Measurements from ENCODE around the gene SIX2. TPM values are rescaled to one million over a fixed set of nuclear protein-coding genes. Genes with fewer than 3 reads are reported as not detected.

The SIX2 gene
- total and polyA plus RNA-seq, 2 of the 8 experiments (the other 6 are each of a cell fraction or from before 2014, with no cell fraction given), result 0.47 to 1.0 TPM

- no peak for TF ChIP-seq MAFK (IDR thresholded peaks at IDR 0.05; ENCODE audit: low read depth, low read length)
- no peak for TF ChIP-seq BCL11A (IDR thresholded peaks at IDR 0.05; ENCODE audit: low read depth in 2 of 2, low read length in 2 of 2)
- TF ChIP-seq MAX (IDR thresholded peaks at IDR 0.05), result peak; percentile 97
- no peak for TF ChIP-seq NRF1 (IDR thresholded peaks at IDR 0.05; ENCODE audit: low read depth, low read length)
- no peak for TF ChIP-seq POLR2A (IDR thresholded peaks at IDR 0.05; ENCODE audit: control extremely low read depth in 1 of 2, low read depth in 2 of 2, low read length in 2 of 2)
- TF ChIP-seq CHD7 (IDR thresholded peaks at IDR 0.05; ENCODE audit: insufficient replicate concordance, low read length), result no peak
- no peak for TF ChIP-seq KDM1A (IDR thresholded peaks at IDR 0.05; ENCODE audit: borderline replicate concordance, low read length)
- no peak for TF ChIP-seq SIRT6 (IDR thresholded peaks at IDR 0.05; ENCODE audit: low read length)
These were observed 53.5 kb downstream of the SIX2 start (continued) for GRCh38 chr2:44955593-44956392.
